WTC11 (cell line): ENCODE data around the gene COL21A1.

Experiments
- ESRRA ChIP-seq: sonication (generic); formaldehyde crosslinking; IDR thresholded peaks from 2 replicates; pipeline ENCODE4 v1.8.1; 2022; ENCODE audit warnings: mild to moderate bottlenecking, missing genetic modification reagents, borderline replicate concordance
- GABPB1 ChIP-seq: sonication (generic); formaldehyde crosslinking; IDR thresholded peaks from 2 replicates; pipeline ENCODE4 v1.8.1; 2023; ENCODE audit warnings: mild to moderate bottlenecking, missing genetic modification reagents
- JUN ChIP-seq: sonication (generic); formaldehyde crosslinking; IDR thresholded peaks from 2 replicates; pipeline ENCODE4 v1.8.0; 2023; ENCODE audit warnings: mild to moderate bottlenecking, missing genetic modification reagents
- NR3C1 ChIP-seq: sonication (generic); formaldehyde crosslinking; conservative IDR thresholded peaks from 2 replicates; pipeline ENCODE4 v1.8.1; 2023; ENCODE audit warnings: low read depth, mild to moderate bottlenecking, missing genetic modification reagents
- SP1 ChIP-seq: sonication (generic); formaldehyde crosslinking; conservative IDR thresholded peaks from 2 replicates; pipeline ENCODE4 v1.8.1; 2022; ENCODE audit warnings: missing genetic modification reagents
- TP53 ChIP-seq: sonication (generic); formaldehyde crosslinking; IDR thresholded peaks from 2 replicates; pipeline ENCODE4 v1.8.1; 2023; ENCODE audit warnings: mild to moderate bottlenecking, missing genetic modification reagents
- ZNF512 ChIP-seq: sonication (generic); formaldehyde crosslinking; IDR thresholded peaks from 2 replicates; pipeline ENCODE4 v1.8.1; 2022; ENCODE audit warnings: missing genetic modification reagents, borderline replicate concordance
- TF ChIP-seq, protein P1 (sequence below): sonication (generic); formaldehyde crosslinking; conservative IDR thresholded peaks from 2 replicates; pipeline ENCODE4 v1.8.1; 2022; ENCODE audit warnings: mild to moderate bottlenecking, missing genetic modification reagents
- TF ChIP-seq, protein P2 (sequence below): fragments of 200-600 bp; IDR thresholded peaks from 2 replicates; pipeline ENCODE4 v1.8.0; 2022; ENCODE audit warnings: antibody characterized with exemption
- TF ChIP-seq, protein P3 (sequence below): sonication (generic); formaldehyde crosslinking; IDR thresholded peaks from 2 replicates; pipeline ENCODE4 v1.8.1; 2022; ENCODE audit warnings: low read depth, missing genetic modification reagents, borderline replicate concordance

DNA sequence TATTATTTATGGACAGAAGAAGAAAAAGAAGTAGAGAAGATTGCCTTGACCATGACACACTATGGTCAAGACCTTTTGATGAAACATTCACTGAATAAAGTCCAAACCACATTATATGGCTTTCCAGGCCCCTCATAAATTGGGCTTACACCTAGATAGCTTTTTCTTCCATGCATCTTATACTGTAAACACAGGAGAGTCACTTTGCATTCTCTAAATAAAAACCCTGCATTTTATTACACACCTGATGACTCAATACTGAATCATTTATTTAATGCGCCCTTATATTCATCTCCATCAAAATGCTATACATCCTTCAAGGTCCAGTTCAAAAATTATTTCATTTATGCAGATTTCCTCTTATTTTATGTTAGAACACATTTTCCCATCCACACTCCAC lies 78.0 kb downstream of the COL21A1 start:
- TF ChIP-seq, protein P1, sequence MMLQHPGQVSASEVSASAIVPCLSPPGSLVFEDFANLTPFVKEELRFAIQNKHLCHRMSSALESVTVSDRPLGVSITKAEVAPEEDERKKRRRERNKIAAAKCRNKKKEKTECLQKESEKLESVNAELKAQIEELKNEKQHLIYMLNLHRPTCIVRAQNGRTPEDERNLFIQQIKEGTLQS (CRISPR knock-in tag), result no peak
- TF ChIP-seq, protein P2, sequence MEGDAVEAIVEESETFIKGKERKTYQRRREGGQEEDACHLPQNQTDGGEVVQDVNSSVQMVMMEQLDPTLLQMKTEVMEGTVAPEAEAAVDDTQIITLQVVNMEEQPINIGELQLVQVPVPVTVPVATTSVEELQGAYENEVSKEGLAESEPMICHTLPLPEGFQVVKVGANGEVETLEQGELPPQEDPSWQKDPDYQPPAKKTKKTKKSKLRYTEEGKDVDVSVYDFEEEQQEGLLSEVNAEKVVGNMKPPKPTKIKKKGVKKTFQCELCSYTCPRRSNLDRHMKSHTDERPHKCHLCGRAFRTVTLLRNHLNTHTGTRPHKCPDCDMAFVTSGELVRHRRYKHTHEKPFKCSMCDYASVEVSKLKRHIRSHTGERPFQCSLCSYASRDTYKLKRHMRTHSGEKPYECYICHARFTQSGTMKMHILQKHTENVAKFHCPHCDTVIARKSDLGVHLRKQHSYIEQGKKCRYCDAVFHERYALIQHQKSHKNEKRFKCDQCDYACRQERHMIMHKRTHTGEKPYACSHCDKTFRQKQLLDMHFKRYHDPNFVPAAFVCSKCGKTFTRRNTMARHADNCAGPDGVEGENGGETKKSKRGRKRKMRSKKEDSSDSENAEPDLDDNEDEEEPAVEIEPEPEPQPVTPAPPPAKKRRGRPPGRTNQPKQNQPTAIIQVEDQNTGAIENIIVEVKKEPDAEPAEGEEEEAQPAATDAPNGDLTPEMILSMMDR, result no peak
- TF ChIP-seq JUN (CRISPR knock-in tag), result no peak
- TF ChIP-seq SP1 (CRISPR knock-in tag), result no peak
- TF ChIP-seq GABPB1 (CRISPR knock-in tag), result no peak
- no peak for TF ChIP-seq ESRRA (CRISPR knock-in tag)
- TF ChIP-seq NR3C1 (CRISPR knock-in tag), result no peak
- TF ChIP-seq, protein P3, sequence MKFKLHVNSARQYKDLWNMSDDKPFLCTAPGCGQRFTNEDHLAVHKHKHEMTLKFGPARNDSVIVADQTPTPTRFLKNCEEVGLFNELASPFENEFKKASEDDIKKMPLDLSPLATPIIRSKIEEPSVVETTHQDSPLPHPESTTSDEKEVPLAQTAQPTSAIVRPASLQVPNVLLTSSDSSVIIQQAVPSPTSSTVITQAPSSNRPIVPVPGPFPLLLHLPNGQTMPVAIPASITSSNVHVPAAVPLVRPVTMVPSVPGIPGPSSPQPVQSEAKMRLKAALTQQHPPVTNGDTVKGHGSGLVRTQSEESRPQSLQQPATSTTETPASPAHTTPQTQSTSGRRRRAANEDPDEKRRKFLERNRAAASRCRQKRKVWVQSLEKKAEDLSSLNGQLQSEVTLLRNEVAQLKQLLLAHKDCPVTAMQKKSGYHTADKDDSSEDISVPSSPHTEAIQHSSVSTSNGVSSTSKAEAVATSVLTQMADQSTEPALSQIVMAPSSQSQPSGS (CRISPR knock-in tag), result no peak
- TF ChIP-seq ZNF512 (CRISPR knock-in tag), result no peak
- no peak for TF ChIP-seq TP53 (CRISPR knock-in tag)
